Neural cell (in vitro differentiated cells): Measurements from ENCODE around the gene ZSCAN16. TPM values are rescaled to one million over a fixed set of nuclear protein-coding genes. Genes with fewer than 3 reads are reported as not detected.

Source experiments
- H2AFZ ChIP-seq: fragments of 200-600, 300-800 bp; sonication (generic), shearing (Covaris generic); 2 replicates; pipeline ENCODE4 v1.6.0; 2014; ENCODE audit warnings: low read depth, mild to moderate bottlenecking, antibody characterized with exemption, low read length, moderate library complexity
- H3F3A ChIP-seq: fragments of 200-600 bp; shearing (Covaris generic); 2 replicates; pipeline ENCODE4 v1.6.1; 2016; ENCODE audit warnings: mild to moderate bottlenecking, moderate library complexity, mixed read lengths, antibody characterized with exemption, low read length; ENCODE audit not compliant: insufficient read depth, poor library complexity, severe bottlenecking
- H3K27ac ChIP-seq: fragments of 200-600, 300-800 bp; sonication (generic), shearing (Covaris generic); 2 replicates; pipeline ENCODE4 v1.5.1; 2014; ENCODE audit warnings: mild to moderate bottlenecking, low read length, moderate library complexity
- H3K27me3 ChIP-seq: fragments of 300-800, 200-600 bp; sonication (generic), shearing (Covaris generic); 2 replicates; pipeline ENCODE4 v1.6.0; 2014; ENCODE audit warnings: mild to moderate bottlenecking, low read depth, low read length, moderate library complexity; ENCODE audit not compliant: insufficient read depth
- H3K36me3 ChIP-seq: fragments of 300-800, 200-600 bp; sonication (generic), shearing (Covaris generic); 2 replicates; pipeline ENCODE4 v1.5.1; 2014; ENCODE audit warnings: mild to moderate bottlenecking, antibody characterized with exemption, low read length, moderate library complexity; ENCODE audit not compliant: insufficient read depth
- H3K4me2 ChIP-seq: fragments of 300-800, 200-600 bp; sonication (generic), shearing (Covaris generic); 2 replicates; pipeline ENCODE4 v1.6.0; 2014; ENCODE audit warnings: mild to moderate bottlenecking, low read length
- H3K4me3 ChIP-seq: fragments of 300-800, 200-600 bp; sonication (generic), shearing (Covaris generic); 2 replicates; pipeline ENCODE4 v1.5.1; 2014; ENCODE audit warnings: mild to moderate bottlenecking, low read length, moderate library complexity
- H3K79me2 ChIP-seq: fragments of 200-600 bp; shearing (Covaris generic); replicated peaks from 2 replicates; pipeline ENCODE4 v1.6.0; 2014; ENCODE audit warnings: mild to moderate bottlenecking, low read length, moderate library complexity; ENCODE audit not compliant: insufficient read depth
- H3K9ac ChIP-seq: fragments of 300-800, 200-600 bp; sonication (generic), shearing (Covaris generic); 2 replicates; pipeline ENCODE4 v1.6.1; 2016; ENCODE audit warnings: mild to moderate bottlenecking, low read length, mixed read lengths
- H3K9me2 ChIP-seq: fragments of 200-600 bp; shearing (Covaris generic); 2 replicates; pipeline ENCODE4 v1.6.1; 2016; ENCODE audit warnings: mild to moderate bottlenecking, low read length, mixed read lengths; ENCODE audit not compliant: insufficient read depth
- H3K9me3 ChIP-seq: fragments of 200-600, 300-800 bp; sonication (generic), shearing (Covaris generic); 2 replicates; pipeline ENCODE4 v1.6.1; 2016; ENCODE audit warnings: mild to moderate bottlenecking, mixed run types, low read length, moderate library complexity, mixed read lengths
- H4K20me1 ChIP-seq: fragments of 200-600 bp; shearing (Covaris generic); 2 replicates; pipeline ENCODE4 v1.6.1; 2016; ENCODE audit warnings: mild to moderate bottlenecking, mixed run types; ENCODE audit not compliant: insufficient read depth
- EP300 ChIP-seq: fragments of 450-650 bp; conservative IDR thresholded peaks from 2 replicates; pipeline ENCODE4 v1.6.1; 2014; ENCODE audit warnings: antibody characterized with exemption, mild to moderate bottlenecking, moderate library complexity; ENCODE audit not compliant: poor library complexity, severe bottlenecking
- EZH2 ChIP-seq: fragments of 200-600, 300-800 bp; shearing (Covaris generic), sonication (generic); IDR thresholded peaks from 2 replicates; pipeline ENCODE4 v1.6.1; 2014; ENCODE audit warnings: antibody characterized with exemption, low read length, borderline replicate concordance, mild to moderate bottlenecking; ENCODE audit not compliant: insufficient read depth, poor library complexity, severe bottlenecking
- MXI1 ChIP-seq: fragments of 450-650 bp; conservative IDR thresholded peaks from 2 replicates; pipeline ENCODE4 v1.6.1; 2014; ENCODE audit warnings: antibody characterized with exemption, mild to moderate bottlenecking; ENCODE audit not compliant: poor library complexity, severe bottlenecking
- POLR2AphosphoS5 ChIP-seq: IDR thresholded peaks from 2 replicates; pipeline ENCODE4 v1.6.1; 2012
- RAD21 ChIP-seq: fragments of 450-650 bp; conservative IDR thresholded peaks from 2 replicates; pipeline ENCODE4 v1.6.1; 2014; ENCODE audit warnings: antibody characterized with exemption, mild to moderate bottlenecking, moderate library complexity
- SMC3 ChIP-seq: fragments of 450-650 bp; conservative IDR thresholded peaks from 2 replicates; pipeline ENCODE4 v1.6.1; 2014; ENCODE audit warnings: antibody characterized with exemption, mild to moderate bottlenecking, moderate library complexity; ENCODE audit not compliant: poor library complexity
- TAF1 ChIP-seq: IDR thresholded peaks from 2 replicates; pipeline ENCODE4 v1.6.1; 2012; ENCODE audit warnings: low read depth
- polyA plus RNA-seq: library from polyadenylated mRNA; depleted of rRNA; stranded (reverse); fragments of >200 nt; gene quantifications from 2 replicates; pipeline ENCODE4 v1.2.3, GENCODE V29; 2014
- TF ChIP-seq, protein P1 (sequence below): fragments of 450-650 bp; IDR thresholded peaks from 2 replicates; pipeline ENCODE4 v1.5.1; 2014; ENCODE audit warnings: antibody characterized with exemption, mild to moderate bottlenecking, moderate library complexity; ENCODE audit not compliant: poor library complexity, severe bottlenecking
- TF ChIP-seq, protein P2 (sequence below): IDR thresholded peaks from 2 replicates; pipeline ENCODE4 v1.6.1; 2012; ENCODE audit warnings: borderline replicate concordance

The ZSCAN16 gene
- polyA plus RNA-seq, 1 donor from 2014 or later: 31.9 TPM

DNA sequence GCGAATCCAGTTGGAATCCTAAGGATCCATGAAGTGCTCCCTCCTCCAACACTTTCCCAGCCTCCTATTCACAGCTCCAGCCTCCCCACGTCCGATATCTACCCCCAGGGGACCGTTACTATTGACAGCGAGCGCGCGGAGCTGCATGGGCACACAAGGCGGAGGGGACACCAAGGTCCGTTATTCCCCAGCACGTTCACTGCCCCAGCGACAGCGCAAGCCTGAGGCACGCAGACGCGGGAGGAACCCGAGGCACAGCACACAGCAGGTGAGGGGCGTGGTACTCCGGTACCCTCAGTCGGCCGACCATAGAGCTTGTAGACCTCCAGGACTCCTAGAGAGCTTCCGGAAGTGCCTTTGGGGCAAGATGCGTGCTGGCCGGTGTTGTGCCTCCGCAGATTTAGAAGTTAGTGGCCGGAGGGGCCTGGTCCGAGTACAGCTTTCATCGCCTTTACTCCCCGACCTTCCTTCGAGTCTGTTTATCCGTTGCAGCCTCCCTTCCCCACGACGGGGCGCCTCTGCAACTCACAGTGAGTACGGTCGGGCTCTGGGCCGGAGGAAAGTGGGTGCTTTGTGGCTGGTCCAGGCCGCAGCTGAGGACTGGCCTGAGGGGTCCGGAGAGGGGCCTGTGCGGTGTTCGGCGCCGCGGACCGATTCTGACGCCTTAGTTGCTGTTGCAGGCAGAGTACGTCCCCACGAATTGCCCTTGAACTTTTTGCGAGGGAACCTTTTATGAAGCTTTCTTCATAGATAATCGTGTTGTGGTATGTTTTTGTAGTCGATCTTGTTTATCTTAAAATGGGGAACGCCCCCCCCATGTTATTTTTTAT is 17.3 kb downstream of the ZSCAN16 start, which contains the start of gene ZKSCAN8:
Gene ZKSCAN8, plus strand, starts transcription at position 384 of the 830 bp plus-strand sequence. CDS start 6,525 bp downstream, outside the sequence.
- no peaks in the 10 kb centered on the region for H3K9me3 ChIP-seq
- peaks cover 61% of the 10 kb centered on the region for H3K79me2 ChIP-seq
- H3K9ac ChIP-seq: peak within 1 kb of the TSS; percentile 79
- H3K27ac ChIP-seq: peak within 1 kb of the TSS; percentile 68
- peak within 1 kb of the TSS; percentile 98 for H3K4me2 ChIP-seq
- peak within 1 kb of the TSS; percentile 80 for H2AFZ ChIP-seq
- no peaks in the 10 kb centered on the region for H3K9me2 ChIP-seq
- no peaks in the 10 kb centered on the region for H3K27me3 ChIP-seq
- H3K4me3 ChIP-seq: peak within 1 kb of the TSS; percentile 90
- no peaks in the 10 kb centered on the region for H3K36me3 ChIP-seq
- H4K20me1 ChIP-seq: no peaks in the 10 kb centered on the region
- H3F3A ChIP-seq: no peaks in the 10 kb centered on the region
- TF ChIP-seq EP300 (peak; percentile 68), POLR2AphosphoS5 (peak; percentile 88), TAF1 (peak; percentile 61), RAD21 (peak; percentile 47), MXI1 (peak; percentile 80), SMC3 (peak; percentile 58), EZH2 (no peak)
- TF ChIP-seq, protein P1, sequence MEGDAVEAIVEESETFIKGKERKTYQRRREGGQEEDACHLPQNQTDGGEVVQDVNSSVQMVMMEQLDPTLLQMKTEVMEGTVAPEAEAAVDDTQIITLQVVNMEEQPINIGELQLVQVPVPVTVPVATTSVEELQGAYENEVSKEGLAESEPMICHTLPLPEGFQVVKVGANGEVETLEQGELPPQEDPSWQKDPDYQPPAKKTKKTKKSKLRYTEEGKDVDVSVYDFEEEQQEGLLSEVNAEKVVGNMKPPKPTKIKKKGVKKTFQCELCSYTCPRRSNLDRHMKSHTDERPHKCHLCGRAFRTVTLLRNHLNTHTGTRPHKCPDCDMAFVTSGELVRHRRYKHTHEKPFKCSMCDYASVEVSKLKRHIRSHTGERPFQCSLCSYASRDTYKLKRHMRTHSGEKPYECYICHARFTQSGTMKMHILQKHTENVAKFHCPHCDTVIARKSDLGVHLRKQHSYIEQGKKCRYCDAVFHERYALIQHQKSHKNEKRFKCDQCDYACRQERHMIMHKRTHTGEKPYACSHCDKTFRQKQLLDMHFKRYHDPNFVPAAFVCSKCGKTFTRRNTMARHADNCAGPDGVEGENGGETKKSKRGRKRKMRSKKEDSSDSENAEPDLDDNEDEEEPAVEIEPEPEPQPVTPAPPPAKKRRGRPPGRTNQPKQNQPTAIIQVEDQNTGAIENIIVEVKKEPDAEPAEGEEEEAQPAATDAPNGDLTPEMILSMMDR: peak; percentile 34
- TF ChIP-seq, protein P2, sequence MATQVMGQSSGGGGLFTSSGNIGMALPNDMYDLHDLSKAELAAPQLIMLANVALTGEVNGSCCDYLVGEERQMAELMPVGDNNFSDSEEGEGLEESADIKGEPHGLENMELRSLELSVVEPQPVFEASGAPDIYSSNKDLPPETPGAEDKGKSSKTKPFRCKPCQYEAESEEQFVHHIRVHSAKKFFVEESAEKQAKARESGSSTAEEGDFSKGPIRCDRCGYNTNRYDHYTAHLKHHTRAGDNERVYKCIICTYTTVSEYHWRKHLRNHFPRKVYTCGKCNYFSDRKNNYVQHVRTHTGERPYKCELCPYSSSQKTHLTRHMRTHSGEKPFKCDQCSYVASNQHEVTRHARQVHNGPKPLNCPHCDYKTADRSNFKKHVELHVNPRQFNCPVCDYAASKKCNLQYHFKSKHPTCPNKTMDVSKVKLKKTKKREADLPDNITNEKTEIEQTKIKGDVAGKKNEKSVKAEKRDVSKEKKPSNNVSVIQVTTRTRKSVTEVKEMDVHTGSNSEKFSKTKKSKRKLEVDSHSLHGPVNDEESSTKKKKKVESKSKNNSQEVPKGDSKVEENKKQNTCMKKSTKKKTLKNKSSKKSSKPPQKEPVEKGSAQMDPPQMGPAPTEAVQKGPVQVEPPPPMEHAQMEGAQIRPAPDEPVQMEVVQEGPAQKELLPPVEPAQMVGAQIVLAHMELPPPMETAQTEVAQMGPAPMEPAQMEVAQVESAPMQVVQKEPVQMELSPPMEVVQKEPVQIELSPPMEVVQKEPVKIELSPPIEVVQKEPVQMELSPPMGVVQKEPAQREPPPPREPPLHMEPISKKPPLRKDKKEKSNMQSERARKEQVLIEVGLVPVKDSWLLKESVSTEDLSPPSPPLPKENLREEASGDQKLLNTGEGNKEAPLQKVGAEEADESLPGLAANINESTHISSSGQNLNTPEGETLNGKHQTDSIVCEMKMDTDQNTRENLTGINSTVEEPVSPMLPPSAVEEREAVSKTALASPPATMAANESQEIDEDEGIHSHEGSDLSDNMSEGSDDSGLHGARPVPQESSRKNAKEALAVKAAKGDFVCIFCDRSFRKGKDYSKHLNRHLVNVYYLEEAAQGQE: peak; percentile 64

DNA sequence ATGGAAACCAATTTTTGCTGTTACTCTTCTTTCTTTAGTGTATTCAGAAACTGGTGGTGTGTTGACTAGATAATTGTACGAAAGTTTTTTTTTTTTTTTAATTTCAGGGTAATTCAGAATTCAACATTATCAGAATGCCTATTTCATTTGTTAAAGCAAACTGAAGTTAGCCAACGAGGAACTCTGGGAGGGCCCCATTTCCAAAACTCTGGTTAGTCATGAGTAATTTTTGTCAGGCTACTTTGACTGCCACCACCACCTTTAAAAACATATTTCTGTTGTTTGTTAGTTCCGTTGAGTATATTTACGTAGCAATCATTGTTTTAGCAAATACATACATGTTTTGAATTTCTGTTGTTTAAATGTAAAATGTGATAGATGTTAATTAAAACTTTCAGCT is 18.0 kb downstream of the ZSCAN16 start:
- H3K79me2 ChIP-seq: peaks cover 54% of the 10 kb centered on the region
- peak overlapping the region; percentile 80 for H2AFZ ChIP-seq
- H3K4me3 ChIP-seq: peak overlapping the region; percentile 90
- peak overlapping the region; percentile 68 for H3K27ac ChIP-seq
- H3F3A ChIP-seq: no peaks in the 10 kb centered on the region
- H3K27me3 ChIP-seq: no peaks in the 10 kb centered on the region
- H3K9me2 ChIP-seq: no peaks in the 10 kb centered on the region
- no peak for TF ChIP-seq EP300
- no peak for TF ChIP-seq POLR2AphosphoS5
- TF ChIP-seq, protein P1: no peak
- H3K9me3 ChIP-seq: no peaks in the 10 kb centered on the region
- H3K4me2 ChIP-seq: peak overlapping the region; percentile 98
- no peaks in the 10 kb centered on the region for H3K36me3 ChIP-seq
- H3K9ac ChIP-seq: peak overlapping the region; percentile 79
- no peaks in the 10 kb centered on the region for H4K20me1 ChIP-seq
